Gastroesophageal sphincter (tissue), 4 donors: Measurements from ENCODE around the gene SMARCE1. TPM values are rescaled to one million over a fixed set of nuclear protein-coding genes. Genes with fewer than 3 reads are reported as not detected.

Experiments used
- ATAC-seq: fragments of 150-250 bp; one replicate; pipeline ENCODE4 v1.9.1; 2016; ENCODE audit warnings: mild to moderate bottlenecking, moderate library complexity
- H3K27ac ChIP-seq, 4 donors: fragments of 200-600 bp; sonication (generic) in 3 of 4; 1 replicate in 3 of 4; 2 replicates in 1 of 4; pipeline ENCODE4 v1.5.1; 2016 to 2019
- H3K27me3 ChIP-seq: fragments of 200-600 bp; sonication (generic); one replicate; pipeline ENCODE4 v1.5.1; 2019
- H3K36me3 ChIP-seq, 2 donors: fragments of 200-600 bp; sonication (generic); one replicate each; pipeline ENCODE4 v1.5.1; 2019; ENCODE audit warnings: control low read depth in 1 of 2
- H3K4me1 ChIP-seq, 3 donors: fragments of 200-600 bp; sonication (generic); 1 replicate in 2 of 3; 2 replicates in 1 of 3; pipeline ENCODE4 v1.5.1; 2016 to 2019; ENCODE audit warnings: control low read depth in 2 of 3
- H3K4me3 ChIP-seq, 2 donors: fragments of 200-600 bp; sonication (generic); one replicate each; pipeline ENCODE4 v1.5.1; 2019; ENCODE audit warnings: mild to moderate bottlenecking in 1 of 2, moderate library complexity in 1 of 2
- H3K9me3 ChIP-seq, 3 donors: fragments of 200-600 bp; sonication (generic); one replicate each; pipeline ENCODE4 v1.5.1; 2017 to 2019; ENCODE audit warnings: control low read depth in 2 of 3
- EP300 ChIP-seq: sonication (generic); formaldehyde crosslinking; IDR thresholded peaks from one replicate; pipeline ENCODE4 v1.6.1; 2017; ENCODE audit warnings: antibody characterized with exemption, mild to moderate bottlenecking
- POLR2A ChIP-seq, 2 donors: fragments of 450-650 bp; IDR thresholded peaks; one replicate each; pipeline ENCODE4 v1.6.1; 2017; ENCODE audit warnings: antibody characterized with exemption in 2 of 2, mild to moderate bottlenecking in 2 of 2, moderate library complexity in 1 of 2
- POLR2AphosphoS5 ChIP-seq: sonication (generic); formaldehyde crosslinking; IDR thresholded peaks from one replicate; pipeline ENCODE4 v1.6.1; 2017; ENCODE audit warnings: antibody characterized with exemption
- WGBS, 2 donors: methylation state at CpG; one replicate each; pipeline ENCODE4 v1.1.5; 2018; ENCODE audit warnings: low coverage in 1 of 2; 5-methylcytosine and 5-hydroxymethylcytosine counted together
- total RNA-seq, 4 donors: library from RNA; depleted of rRNA; stranded (reverse); fragments of >200 nt; gene quantifications; one replicate each; pipeline ENCODE4 v1.1.0, GENCODE V29; 2016
- TF ChIP-seq, protein P1 (sequence below), 4 experiments: fragments of 200-600 bp in 2 of 4; fragments of 450-650 bp in 2 of 4; sonication (generic) in 1 of 4; IDR thresholded peaks; one replicate each; pipeline ENCODE4 v1.5.1; 2017 to 2019; ENCODE audit warnings: antibody characterized with exemption in 4 of 4, mild to moderate bottlenecking in 2 of 4, moderate library complexity in 2 of 4

Gene SMARCE1
- total RNA-seq, 4 donors from 2014 or later: 102 to 131 (median 109) TPM

DNA sequence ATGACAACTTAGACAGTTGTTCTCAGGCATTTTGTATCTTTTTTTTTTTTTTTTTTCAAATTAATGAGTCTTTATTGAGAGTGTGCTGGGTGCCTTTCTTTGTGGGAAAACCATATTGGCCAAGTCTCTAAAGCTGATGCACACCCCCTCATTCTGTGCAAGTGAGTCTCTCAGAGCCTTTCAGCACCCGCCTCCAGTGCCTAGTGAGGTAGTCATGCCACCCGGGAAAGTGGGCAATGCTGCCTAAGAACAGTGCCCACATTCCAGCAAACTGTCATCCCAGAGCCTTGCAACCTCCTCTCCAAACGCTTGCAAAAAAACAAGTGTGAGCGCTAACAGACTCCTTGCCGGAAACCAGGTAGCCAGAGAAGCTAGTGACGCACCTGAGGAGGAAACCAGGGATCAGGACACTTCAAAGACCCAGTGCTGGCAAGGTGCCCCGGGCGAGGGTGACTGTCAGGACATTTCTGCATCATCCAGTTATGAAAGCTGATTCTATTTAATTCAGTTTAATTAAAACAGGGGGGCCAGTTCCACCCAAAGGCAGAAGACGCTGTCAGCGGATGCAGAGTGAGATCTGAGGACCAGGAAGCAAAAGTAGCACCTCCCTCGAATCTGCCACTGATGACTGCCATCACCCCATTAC, 34.9 kb downstream of the SMARCE1 start:
- Histone ChIP-seq H3K9me3 (no peaks in the 10 kb centered on the region), H3K36me3 (no peaks in the 10 kb centered on the region), H3K27ac (no peak overlapping the region), H3K4me1 (peaks cover 0 to 11% (median 0%) of the 10 kb centered on the region in 3 donors), H3K27me3 (peaks cover 44% of the 10 kb centered on the region), H3K4me3 (no peak overlapping the region)
- no peak for ATAC-seq
- WGBS, 2 donors: 77 to 87% methylated on average over 3 to 5 of the region's 11 CpGs
- TF ChIP-seq POLR2A (IDR thresholded peaks at IDR 0.05) (no peak), POLR2AphosphoS5 (no peak), EP300 (no peak)
- TF ChIP-seq, protein P1, sequence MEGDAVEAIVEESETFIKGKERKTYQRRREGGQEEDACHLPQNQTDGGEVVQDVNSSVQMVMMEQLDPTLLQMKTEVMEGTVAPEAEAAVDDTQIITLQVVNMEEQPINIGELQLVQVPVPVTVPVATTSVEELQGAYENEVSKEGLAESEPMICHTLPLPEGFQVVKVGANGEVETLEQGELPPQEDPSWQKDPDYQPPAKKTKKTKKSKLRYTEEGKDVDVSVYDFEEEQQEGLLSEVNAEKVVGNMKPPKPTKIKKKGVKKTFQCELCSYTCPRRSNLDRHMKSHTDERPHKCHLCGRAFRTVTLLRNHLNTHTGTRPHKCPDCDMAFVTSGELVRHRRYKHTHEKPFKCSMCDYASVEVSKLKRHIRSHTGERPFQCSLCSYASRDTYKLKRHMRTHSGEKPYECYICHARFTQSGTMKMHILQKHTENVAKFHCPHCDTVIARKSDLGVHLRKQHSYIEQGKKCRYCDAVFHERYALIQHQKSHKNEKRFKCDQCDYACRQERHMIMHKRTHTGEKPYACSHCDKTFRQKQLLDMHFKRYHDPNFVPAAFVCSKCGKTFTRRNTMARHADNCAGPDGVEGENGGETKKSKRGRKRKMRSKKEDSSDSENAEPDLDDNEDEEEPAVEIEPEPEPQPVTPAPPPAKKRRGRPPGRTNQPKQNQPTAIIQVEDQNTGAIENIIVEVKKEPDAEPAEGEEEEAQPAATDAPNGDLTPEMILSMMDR (IDR thresholded peaks at IDR 0.05): no peak

- H3K4me3 ChIP-seq: no peak overlapping the region
- H3K36me3 ChIP-seq: no peaks in the 10 kb centered on the region
- no peak overlapping the region for H3K27ac ChIP-seq
- H3K9me3 ChIP-seq: no peaks in the 10 kb centered on the region
- no peak for ATAC-seq
- WGBS, 2 donors: 66 to 71% methylated on average over 4 to 7 of the region's 7 CpGs
- TF ChIP-seq EP300 (no peak), POLR2A (IDR thresholded peaks at IDR 0.05) (no peak), POLR2AphosphoS5 (no peak)
- TF ChIP-seq, protein P1 (IDR thresholded peaks at IDR 0.05): no peak
- H3K4me1 ChIP-seq: peaks cover 0 to 8% (median 0%) of the 10 kb centered on the region in 3 donors
- H3K27me3 ChIP-seq: peaks cover 36% of the 10 kb centered on the region
Observed at GRCh38 chr17:40611840-40612474, 35.7 kb downstream of the SMARCE1 start.

GRCh38 chr17:40610359-40610758, 37.3 kb downstream of the SMARCE1 start:
- TF ChIP-seq, protein P1 (IDR thresholded peaks at IDR 0.05): no peak
- peaks cover 0 to 5% (median 0%) of the 10 kb centered on the region in 3 donors for H3K4me1 ChIP-seq
- no peak overlapping the region for H3K4me3 ChIP-seq
- ATAC-seq: no peak
- H3K9me3 ChIP-seq: no peaks in the 10 kb centered on the region
- 53 to 67% methylated on average over 1 to 2 of the region's 2 CpGs for WGBS, 2 donors
- H3K27me3 ChIP-seq: peaks cover 21% of the 10 kb centered on the region
- H3K27ac ChIP-seq: no peak overlapping the region
- H3K36me3 ChIP-seq: no peaks in the 10 kb centered on the region

GRCh38 chr17:40608061-40608581, 39.5 kb downstream of the SMARCE1 start:
- WGBS, 2 donors: 71 to 80% methylated on average over 1 to 6 of the region's 6 CpGs
- H3K27me3 ChIP-seq: peaks cover under 1% of the 10 kb centered on the region
- ATAC-seq: no peak
- H3K4me3 ChIP-seq: no peak overlapping the region
- H3K27ac ChIP-seq: no peak overlapping the region
- no peaks in the 10 kb centered on the region for H3K4me1 ChIP-seq
- no peaks in the 10 kb centered on the region for H3K9me3 ChIP-seq
- TF ChIP-seq, protein P1 (IDR thresholded peaks at IDR 0.05): no peak
- TF ChIP-seq EP300 (no peak), POLR2A (IDR thresholded peaks at IDR 0.05) (no peak), POLR2AphosphoS5 (no peak)
- no peaks in the 10 kb centered on the region for H3K36me3 ChIP-seq

DNA sequence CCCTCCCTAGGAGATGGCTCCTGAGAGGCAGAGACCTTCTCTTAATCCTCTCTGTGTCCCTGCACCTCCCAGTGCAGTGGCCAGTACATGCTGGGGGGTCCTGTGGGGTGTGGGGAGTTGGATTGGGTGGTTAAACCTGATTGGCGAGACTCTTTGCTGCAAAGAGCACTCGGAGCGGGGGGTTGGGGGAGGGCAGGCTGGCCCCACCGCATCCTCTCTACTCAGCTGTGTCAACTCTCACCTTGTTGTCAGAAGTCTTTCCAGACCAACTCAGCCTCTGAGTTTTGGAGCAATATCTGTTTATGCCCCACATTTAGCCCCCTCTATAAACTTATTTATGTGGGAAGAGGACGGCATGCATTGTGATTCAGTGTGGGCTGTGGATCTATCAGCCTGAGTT, 40.0 kb downstream of the SMARCE1 start:
- Histone ChIP-seq H3K36me3 (no peaks in the 10 kb centered on the region), H3K27me3 (no peaks in the 10 kb centered on the region), H3K27ac (no peak overlapping the region), H3K4me3 (no peak overlapping the region), H3K4me1 (no peaks in the 10 kb centered on the region), H3K9me3 (no peaks in the 10 kb centered on the region)
- TF ChIP-seq, protein P1 (IDR thresholded peaks at IDR 0.05): no peak
- TF ChIP-seq POLR2AphosphoS5 (no peak), POLR2A (IDR thresholded peaks at IDR 0.05) (no peak), EP300 (no peak)
- ATAC-seq: no peak
- WGBS, 2 donors: 67% methylated on average over 4 of the region's 5 CpGs; no CpG with 5 or more reads in 1 of the 2 donors
